ENCODE results near the gene WDR73. TPM values are rescaled to one million over a fixed set of nuclear protein-coding genes. Genes with fewer than 3 reads are reported as not detected.
"Not testable (repeated sequence)": the region's sequence is repeated elsewhere in the genome, so short reads cannot be mapped to it uniquely, and the experiment has no call there.

The WDR73 gene
- 10 to 100 TPM; 18.8 to 46.9 (median 30.8) TPM for total RNA-seq

DNA sequence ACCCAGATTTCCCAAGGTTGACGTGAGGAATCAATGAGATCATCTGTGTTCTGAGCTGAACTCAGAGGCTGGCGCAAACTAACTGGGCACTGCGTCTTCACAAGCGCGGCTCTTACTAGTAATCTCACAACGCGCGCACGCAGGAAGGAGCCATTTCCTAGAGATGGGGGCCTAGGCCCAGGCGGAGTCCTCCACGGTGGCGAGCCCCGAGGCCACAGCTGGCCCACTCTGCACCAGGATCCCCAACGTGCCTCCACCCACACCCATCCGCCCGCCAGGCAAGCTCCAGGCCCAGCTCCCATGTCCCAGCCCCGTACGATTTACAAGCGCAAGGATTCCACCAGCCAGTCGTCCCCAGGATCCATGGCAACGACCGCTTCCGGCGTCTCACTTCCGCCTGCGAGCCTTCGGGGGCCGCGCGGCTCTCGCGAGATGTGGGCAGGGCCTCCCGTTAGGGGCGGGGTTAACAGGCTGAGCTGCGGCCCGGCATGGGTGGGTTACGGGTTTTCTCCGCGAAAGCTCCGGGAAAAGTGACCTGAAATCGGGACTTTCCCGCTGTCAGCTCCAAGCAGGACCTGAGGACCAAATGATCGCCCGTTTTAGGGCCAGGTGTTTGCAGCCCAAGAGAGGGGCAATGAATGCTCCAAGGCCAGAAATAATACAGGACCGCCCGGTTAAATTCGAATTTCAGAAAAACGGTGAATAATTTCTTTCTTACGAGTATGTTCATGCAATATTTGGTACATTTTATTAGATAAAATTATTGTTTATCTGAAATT is at the start of gene WDR73:
Gene WDR73, minus strand, starts transcription at position 374 of the 779 bp plus-strand sequence. Its CDS starts 9 bp downstream, at position 365.
- peak within 1 kb of the TSS; percentile 87 to 89 for H3K27ac ChIP-seq
- ATAC-seq (replicated peaks in 6 of 8): peak; percentile 73 to 90 (median 82)
- in situ Hi-C loops (cut with MboI; ENCODE audit: low pct_unique_long_range_greater_than_20kb in 2 of 9, low sequenced_read_pairs in 9 of 9, unreplicated experiment in 9 of 9): no loop called here
- 0 to 2% (median 0%) methylated on average over 5 to 20 of the region's 49 CpGs; no CpG with 5 or more reads in 4 of the 10 experiments for WGBS, 10 experiments
- H3K4me3 ChIP-seq: peak within 1 kb of the TSS; percentile 60 to 79 (median 76)
- H3K4me1 ChIP-seq (replicated peaks in 1 of 2): peaks cover 18 to 21% of the 10 kb centered on the region in 2 donors

DNA sequence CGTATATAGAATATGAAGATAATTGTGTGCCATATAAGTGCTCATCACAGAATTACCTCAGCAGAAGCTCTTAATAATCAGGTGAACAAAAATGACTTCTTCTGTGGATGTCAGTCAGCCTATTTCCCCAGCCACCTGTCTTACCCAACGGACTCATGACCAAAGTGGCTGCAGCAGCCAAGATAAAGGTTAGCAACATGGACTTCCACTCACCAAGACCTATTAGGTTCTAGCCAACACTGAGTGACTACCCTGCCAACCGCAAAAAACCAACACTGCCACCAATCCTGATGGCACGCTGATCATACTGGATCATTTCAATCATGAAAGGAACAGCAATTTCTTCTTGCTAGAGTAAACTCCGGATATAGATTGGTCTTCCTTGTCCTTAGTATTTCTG is 49.7 kb upstream of the WDR73 start:
- WGBS, 10 experiments: 83 to 100% (median 100%) methylated on average over 1 to 5 of the region's 5 CpGs
- ATAC-seq (replicated peaks in 6 of 8): no peak
- in situ Hi-C loops (cut with MboI; ENCODE audit: low pct_unique_long_range_greater_than_20kb in 2 of 9, low sequenced_read_pairs in 9 of 9, unreplicated experiment in 9 of 9): no loop called here
- H3K27ac ChIP-seq: no peak overlapping the region
- no peak overlapping the region for H3K4me3 ChIP-seq
- no peaks in the 10 kb centered on the region for H3K4me1 ChIP-seq (replicated peaks in 1 of 2)

DNA sequence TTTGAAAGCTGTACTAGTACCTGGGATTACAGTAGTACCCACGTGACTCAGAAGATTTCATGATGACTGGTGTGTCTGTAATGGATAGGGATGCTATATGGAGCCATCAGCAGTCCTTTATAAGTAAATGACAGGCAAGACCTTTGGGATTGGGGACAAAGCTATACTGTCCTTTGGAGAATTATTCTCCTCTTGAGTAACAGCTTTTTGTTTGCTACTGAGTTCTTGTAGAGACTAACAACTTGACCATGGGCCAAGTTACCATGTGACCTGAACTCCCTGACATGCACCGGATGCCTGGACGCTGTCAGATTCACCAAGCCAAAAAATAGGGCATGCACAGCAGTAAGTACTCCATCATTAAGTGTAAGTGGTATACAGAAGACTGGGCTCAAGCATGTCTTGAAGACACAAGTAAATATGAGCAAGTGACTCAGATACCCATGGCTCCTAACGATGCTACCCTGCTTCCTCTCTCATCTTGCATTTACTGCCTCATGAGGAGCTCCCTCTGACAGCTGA is 48.9 kb upstream of the WDR73 start:
- WGBS, 10 experiments: 33 to 100% (median 81%) methylated on average over 2 to 4 of the region's 4 CpGs; no CpG with 5 or more reads in 3 of the 10 experiments
- no peaks in the 10 kb centered on the region for H3K4me1 ChIP-seq (replicated peaks in 1 of 2)
- ATAC-seq (replicated peaks in 6 of 8): peak in 3 of 8 experiments; percentile 12 to 55 (median 34)
- in situ Hi-C loops (cut with MboI; ENCODE audit: low pct_unique_long_range_greater_than_20kb in 2 of 9, low sequenced_read_pairs in 9 of 9, unreplicated experiment in 9 of 9): no loop called here
- H3K27ac ChIP-seq: no peak overlapping the region
- H3K4me3 ChIP-seq: no peak overlapping the region

DNA sequence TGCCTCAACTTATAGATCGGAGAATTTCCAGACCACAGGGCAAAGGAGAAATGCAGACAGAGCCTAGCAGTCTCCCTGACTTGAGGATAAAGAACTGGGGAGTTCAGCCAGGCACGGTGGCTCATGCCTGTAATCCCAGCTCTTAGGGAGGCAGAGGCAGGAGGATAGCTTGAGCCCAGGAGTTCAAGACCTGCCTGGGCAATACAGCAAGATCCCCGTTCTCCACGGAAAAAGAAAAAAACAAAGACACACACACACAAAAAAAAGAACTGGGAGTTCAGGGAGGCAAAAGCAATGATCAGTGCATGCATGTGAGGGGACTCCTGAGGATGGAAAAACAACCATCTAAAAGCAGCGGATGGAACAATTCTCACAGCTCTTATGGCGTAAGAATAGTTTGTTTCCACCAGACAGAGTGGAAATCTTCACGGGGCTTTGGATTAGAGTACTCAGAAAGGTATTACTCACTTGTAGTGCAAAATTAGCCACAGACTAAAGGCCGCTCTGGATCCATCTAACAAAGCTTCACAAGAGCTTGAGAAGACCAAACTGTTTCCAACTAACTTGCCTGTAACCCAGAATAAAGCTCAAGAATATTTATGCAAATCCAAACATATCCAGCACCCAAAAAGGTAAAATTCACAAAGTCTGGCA is 45.6 kb upstream of the WDR73 start:
- WGBS, 10 experiments: 78 to 100% (median 90%) methylated on average over 1 to 8 of the region's 8 CpGs
- ATAC-seq (replicated peaks in 6 of 8): no peak
- in situ Hi-C loops (cut with MboI; ENCODE audit: low pct_unique_long_range_greater_than_20kb in 2 of 9, low sequenced_read_pairs in 9 of 9, unreplicated experiment in 9 of 9): loop anchor here in 1 of 9 experiments (25.0 kb wide), 1 partner anchor 88 kb away; no protein-coding TSS in a partner anchor
- no peak overlapping the region for H3K27ac ChIP-seq
- H3K4me3 ChIP-seq: no peak overlapping the region
- no peaks in the 10 kb centered on the region for H3K4me1 ChIP-seq (replicated peaks in 1 of 2)

DNA sequence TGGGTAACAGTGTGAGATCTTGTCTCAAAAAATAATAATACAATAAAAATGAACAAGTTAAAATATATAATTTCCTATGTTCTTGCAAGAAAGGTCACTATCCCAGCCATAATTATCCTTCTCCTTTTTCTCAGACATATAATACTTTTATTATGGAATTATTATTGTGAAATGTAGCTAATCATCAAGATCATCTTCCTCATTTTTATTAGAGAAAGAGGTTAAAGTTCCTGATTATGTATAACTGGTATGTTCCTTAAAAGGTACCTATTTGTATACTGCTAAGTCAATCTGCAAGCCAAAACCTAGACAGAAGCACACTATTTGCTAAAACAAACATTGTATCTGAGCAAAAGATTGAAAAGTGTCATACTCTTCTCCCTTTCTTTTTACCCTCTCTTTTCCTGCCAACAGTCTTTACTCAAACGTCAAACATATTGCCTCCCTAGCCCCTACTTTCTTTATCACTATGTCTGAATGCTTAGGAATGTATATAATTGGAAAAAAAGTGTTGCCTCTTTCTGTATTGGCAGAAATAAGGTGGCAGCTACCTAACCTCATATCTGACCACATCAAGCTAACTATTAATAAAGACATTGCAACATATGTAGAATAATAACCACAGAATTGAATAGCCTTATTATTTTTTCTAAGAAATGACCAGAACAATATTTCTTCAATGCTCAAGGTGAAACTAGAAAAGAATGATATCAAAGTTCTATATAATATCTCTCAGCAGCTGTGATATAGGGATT is 43.3 kb upstream of the WDR73 start:
- Histone ChIP-seq H3K4me3 (no peak overlapping the region), H3K27ac (no peak overlapping the region), H3K4me1 (replicated peaks in 1 of 2) (no peaks in the 10 kb centered on the region)
- 0 to 91% (median 68%) methylated on average over 1 of the region's 1 CpG; no CpG with 5 or more reads in 2 of the 10 experiments for WGBS, 10 experiments
- no peak for ATAC-seq (replicated peaks in 6 of 8)
- in situ Hi-C loops (cut with MboI; ENCODE audit: low pct_unique_long_range_greater_than_20kb in 2 of 9, low sequenced_read_pairs in 9 of 9, unreplicated experiment in 9 of 9): loop anchor here in 1 of 9 experiments (25.0 kb wide), 1 partner anchor 90 kb away; no protein-coding TSS in a partner anchor

DNA sequence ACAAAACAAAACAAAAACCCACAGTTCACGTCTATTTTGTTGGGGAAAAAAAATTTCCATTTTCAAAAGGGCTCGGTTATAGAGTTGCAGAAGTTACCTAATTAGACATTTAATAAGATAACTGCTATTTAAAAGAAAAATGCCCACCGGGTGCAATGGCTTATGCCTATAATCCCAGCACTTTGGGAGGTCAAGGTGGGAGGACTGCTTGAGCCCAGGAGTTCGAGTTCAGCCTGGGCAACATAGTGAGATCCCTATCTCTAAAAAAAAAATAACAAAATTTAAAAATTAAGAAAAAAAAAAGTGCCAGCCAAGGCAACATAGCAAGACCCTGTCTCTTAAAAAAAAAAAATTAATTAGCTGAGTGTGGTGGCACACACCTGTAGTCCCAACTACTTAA is 42.7 kb upstream of the WDR73 start:
- no peak overlapping the region for H3K4me3 ChIP-seq
- WGBS, 10 experiments: 44 to 100% (median 89%) methylated on average over 2 to 4 of the region's 4 CpGs
- no peak for ATAC-seq (replicated peaks in 6 of 8)
- in situ Hi-C loops (cut with MboI; ENCODE audit: low pct_unique_long_range_greater_than_20kb in 2 of 9, low sequenced_read_pairs in 9 of 9, unreplicated experiment in 9 of 9): loop anchor here in 1 of 9 experiments (25.0 kb wide), 1 partner anchor 91 kb away; no protein-coding TSS in a partner anchor
- H3K4me1 ChIP-seq (replicated peaks in 1 of 2): no peaks in the 10 kb centered on the region
- H3K27ac ChIP-seq: no peak overlapping the region

DNA sequence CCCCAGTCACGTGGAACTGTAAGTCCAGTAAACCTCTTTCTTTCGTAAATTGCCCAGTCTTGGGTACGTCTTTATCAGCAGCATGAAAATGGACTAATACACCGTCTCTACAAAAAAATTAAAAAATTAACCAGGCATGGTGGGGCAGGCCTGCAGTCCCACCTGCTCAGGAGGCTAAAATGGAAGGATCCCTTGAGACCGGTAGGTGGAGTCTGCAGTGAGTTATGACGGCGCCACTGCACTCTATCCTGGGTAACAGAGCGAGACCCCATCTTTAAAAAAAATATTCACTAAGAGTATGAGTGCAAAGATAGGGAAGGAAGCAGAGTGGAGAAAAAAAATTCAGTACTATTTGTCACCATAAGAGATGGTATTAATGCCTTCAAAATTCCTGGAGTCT is 36.3 kb upstream of the WDR73 start:
- Histone ChIP-seq H3K4me1 (replicated peaks in 1 of 2) (no peaks in the 10 kb centered on the region), H3K27ac (no peak overlapping the region), H3K4me3 (no peak overlapping the region)
- in situ Hi-C loops (cut with MboI; ENCODE audit: low pct_unique_long_range_greater_than_20kb in 2 of 9, low sequenced_read_pairs in 9 of 9, unreplicated experiment in 9 of 9): loop anchor here in 1 of 9 experiments (25.0 kb wide), 1 partner anchor 97 kb away; no protein-coding TSS in a partner anchor
- 95 to 100% (median 98%) methylated on average over 2 to 8 of the region's 8 CpGs; no CpG with 5 or more reads in 2 of the 10 experiments for WGBS, 10 experiments
- no peak for ATAC-seq (replicated peaks in 6 of 8)

DNA sequence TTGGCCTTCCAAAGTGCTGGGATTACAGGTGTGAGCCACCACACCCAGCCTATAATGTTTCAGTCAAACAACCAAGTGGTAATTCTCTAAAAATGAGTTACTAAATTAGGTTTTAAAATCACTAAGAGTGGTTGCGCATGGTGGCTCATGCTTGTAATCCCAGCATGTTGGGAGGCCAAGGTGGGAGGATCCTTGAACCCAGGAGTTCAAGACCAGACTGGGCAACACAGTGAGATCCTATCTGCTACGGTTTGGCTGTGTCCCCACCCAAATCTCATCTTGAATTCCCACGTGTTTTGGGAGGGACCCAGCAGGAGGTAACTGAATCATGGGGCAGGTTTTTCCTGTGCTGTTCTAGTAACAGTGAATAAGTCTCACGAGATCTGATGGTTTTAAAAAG is 35.8 kb upstream of the WDR73 start:
- no peaks in the 10 kb centered on the region for H3K4me1 ChIP-seq (replicated peaks in 1 of 2)
- WGBS, 10 experiments: 60 to 100% (median 96%) methylated on average over 1 to 3 of the region's 4 CpGs; no CpG with 5 or more reads in 3 of the 10 experiments
- H3K4me3 ChIP-seq: no peak overlapping the region
- ATAC-seq (replicated peaks in 6 of 8): no peak
- in situ Hi-C loops (cut with MboI; ENCODE audit: low pct_unique_long_range_greater_than_20kb in 2 of 9, low sequenced_read_pairs in 9 of 9, unreplicated experiment in 9 of 9): loop anchor here in 1 of 9 experiments (25.0 kb wide), 1 partner anchor 97 kb away; no protein-coding TSS in a partner anchor
- no peak overlapping the region for H3K27ac ChIP-seq

DNA sequence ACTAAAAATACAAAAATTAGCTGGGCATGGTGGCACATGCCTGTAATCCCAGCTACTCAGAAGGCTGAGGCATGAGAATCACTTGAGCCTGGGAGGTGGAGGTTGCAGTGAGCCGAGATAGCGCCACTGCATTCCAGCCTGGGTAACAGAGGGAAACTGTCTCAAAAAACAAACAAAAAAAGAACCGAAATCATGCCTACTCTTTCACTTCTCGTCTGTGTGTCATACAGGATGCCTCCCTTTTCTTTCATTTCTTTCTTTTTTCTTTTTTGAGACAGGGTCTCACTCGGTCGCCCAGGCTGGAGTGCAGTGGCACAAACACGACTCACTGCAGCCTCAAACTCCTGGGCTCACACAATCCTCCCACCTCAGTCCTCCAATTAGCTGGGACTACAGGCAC is 32.4 kb upstream of the WDR73 start:
- not testable (repeated sequence) for H3K4me3 ChIP-seq; H3K27ac ChIP-seq; H3K4me1 ChIP-seq (replicated peaks in 1 of 2); ATAC-seq (replicated peaks in 6 of 8)
- in situ Hi-C loops (cut with MboI; ENCODE audit: low pct_unique_long_range_greater_than_20kb in 2 of 9, low sequenced_read_pairs in 9 of 9, unreplicated experiment in 9 of 9): loop anchor here in 1 of 9 experiments (25.0 kb wide), 1 partner anchor 101 kb away; no protein-coding TSS in a partner anchor
- 89 to 100% (median 100%) methylated on average over 1 to 5 of the region's 7 CpGs; no CpG with 5 or more reads in 2 of the 10 experiments for WGBS, 10 experiments

DNA sequence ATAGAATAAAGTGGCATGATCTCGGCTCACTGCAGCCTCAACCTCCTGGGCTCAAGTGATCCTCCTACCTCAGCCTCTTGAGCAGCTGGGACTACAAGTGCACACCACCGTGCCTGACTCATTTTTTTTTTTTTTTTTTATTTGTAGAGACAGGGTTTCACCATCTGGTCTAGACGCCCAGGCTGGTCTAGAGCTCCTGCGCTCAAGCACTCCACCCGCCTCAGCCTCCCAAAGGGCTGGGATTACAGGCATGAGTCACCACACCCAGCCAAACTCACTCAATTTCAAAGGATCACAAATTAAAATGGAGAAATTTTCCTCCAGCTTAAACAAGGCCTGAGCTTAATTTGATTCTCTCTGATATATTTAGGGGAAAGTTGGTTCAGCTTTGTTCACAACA is 31.2 kb upstream of the WDR73 start:
- in situ Hi-C loops (cut with MboI; ENCODE audit: low pct_unique_long_range_greater_than_20kb in 2 of 9, low sequenced_read_pairs in 9 of 9, unreplicated experiment in 9 of 9): loop anchor here in 1 of 9 experiments (25.0 kb wide), 1 partner anchor 102 kb away; no protein-coding TSS in a partner anchor
- H3K4me3 ChIP-seq: no peak overlapping the region
- WGBS, 10 experiments: 13 to 100% (median 95%) methylated on average over 1 to 5 of the region's 5 CpGs; no CpG with 5 or more reads in 1 of the 10 experiments
- H3K27ac ChIP-seq: no peak overlapping the region
- peak in 3 of 8 experiments; percentile 99 for ATAC-seq (replicated peaks in 6 of 8)
- no peaks in the 10 kb centered on the region for H3K4me1 ChIP-seq (replicated peaks in 1 of 2)

DNA sequence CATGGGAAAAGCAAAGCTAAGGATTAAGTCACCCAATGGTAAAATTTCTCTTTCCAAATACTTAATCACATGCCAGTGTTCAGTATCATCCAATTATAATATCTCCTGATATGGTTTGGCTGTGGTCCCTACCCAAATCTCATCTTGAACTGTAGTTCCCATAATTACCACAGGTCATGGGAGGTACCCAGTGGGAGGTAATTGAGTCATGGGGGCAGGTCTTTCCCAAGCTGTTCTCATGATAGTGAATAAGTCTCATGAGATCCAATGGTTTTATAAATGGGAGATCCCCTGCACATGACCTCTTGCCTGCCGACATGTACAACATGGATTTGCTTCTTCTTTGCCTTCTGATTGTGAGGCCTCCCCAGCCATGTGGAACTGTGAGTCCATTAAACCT is 30.0 kb upstream of the WDR73 start:
- no peak for ATAC-seq (replicated peaks in 6 of 8)

DNA sequence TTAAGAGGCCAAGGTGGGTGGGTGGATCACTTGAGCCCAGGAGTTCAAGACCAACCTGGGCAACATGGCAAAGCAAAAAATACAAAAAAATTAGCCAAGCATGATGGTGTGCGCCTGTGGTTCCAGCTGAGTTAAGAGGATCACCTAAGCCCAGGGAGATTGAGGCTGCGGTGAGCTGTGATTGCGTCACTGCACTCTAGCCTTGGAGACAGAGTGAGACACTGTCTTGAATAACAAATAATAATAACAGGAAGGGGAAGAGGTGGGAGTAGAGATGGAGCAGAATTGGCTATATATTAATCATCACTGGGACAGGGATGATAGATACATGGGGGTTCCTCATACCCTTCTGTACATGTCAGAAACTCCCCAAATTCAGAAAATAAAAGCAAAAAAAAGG is 27.7 kb upstream of the WDR73 start:
- no peak overlapping the region for H3K4me3 ChIP-seq
- 86 to 100% (median 100%) methylated on average over 1 to 3 of the region's 3 CpGs; no CpG with 5 or more reads in 3 of the 10 experiments for WGBS, 10 experiments
- in situ Hi-C loops (cut with MboI; ENCODE audit: low pct_unique_long_range_greater_than_20kb in 2 of 9, low sequenced_read_pairs in 9 of 9, unreplicated experiment in 9 of 9): loop anchor here in 1 of 9 experiments (25.0 kb wide), 1 partner anchor 105 kb away; no protein-coding TSS in a partner anchor
- no peak overlapping the region for H3K27ac ChIP-seq
- no peak for ATAC-seq (replicated peaks in 6 of 8)
- H3K4me1 ChIP-seq (replicated peaks in 1 of 2): no peaks in the 10 kb centered on the region

More for the DNA sequence above, 30.0 kb upstream of the WDR73 start:
- no peak overlapping the region for H3K27ac ChIP-seq
- no peaks in the 10 kb centered on the region for H3K4me1 ChIP-seq (replicated peaks in 1 of 2)
- 50 to 100% (median 100%) methylated on average over 1 of the region's 1 CpG; no CpG with 5 or more reads in 3 of the 10 experiments for WGBS, 10 experiments
- no peak overlapping the region for H3K4me3 ChIP-seq
- in situ Hi-C loops (cut with MboI; ENCODE audit: low pct_unique_long_range_greater_than_20kb in 2 of 9, low sequenced_read_pairs in 9 of 9, unreplicated experiment in 9 of 9): loop anchor here in 1 of 9 experiments (25.0 kb wide), 1 partner anchor 103 kb away; no protein-coding TSS in a partner anchor
